GM21717 (cell line): ENCODE measurements around the gene EYS.

Experiments
- ATAC-seq: cut with Tn5 transposase; IDR thresholded peaks from one replicate; pipeline ENCODE4 v1.9.1; 2021; ENCODE audit warnings: mild to moderate bottlenecking, moderate library complexity; ENCODE audit not compliant: unreplicated experiment

EYS gene

GRCh38 chr6:65707126-65707826 lies at the start of gene EYS:
Gene EYS (minus strand): TSS chr6:65707226. CDS start chr6:65495410, 211,816 bp downstream.
- no peak for ATAC-seq

GRCh38 chr6:65746302-65746701 lies 39.3 kb upstream of the EYS start:
- no peak for ATAC-seq

GRCh38 chr6:65745614-65746013 lies 38.6 kb upstream of the EYS start:
- no peak for ATAC-seq

GRCh38 chr6:65728879-65729479 lies 22.0 kb upstream of the EYS start:
- no peak for ATAC-seq

- no peak for ATAC-seq
Measured at GRCh38 chr6:65719101-65719500, 12.1 kb upstream of the EYS start.

GRCh38 chr6:65711531-65711930 lies 4.5 kb upstream of the EYS start:
- no peak for ATAC-seq

- ATAC-seq: no peak
Measured at GRCh38 chr6:65709099-65709830, 2.2 kb upstream of the EYS start.

GRCh38 chr6:65708162-65708561 lies 1.1 kb upstream of the EYS start:
- ATAC-seq: no peak

- ATAC-seq: no peak
Measured at GRCh38 chr6:65706436-65706835, 590 bp downstream of the EYS start.

- no peak for ATAC-seq
Measured at GRCh38 chr6:65701325-65701724, 5.7 kb downstream of the EYS start.

GRCh38 chr6:65700561-65700960 lies 6.5 kb downstream of the EYS start:
- no peak for ATAC-seq

- ATAC-seq: no peak
Measured at GRCh38 chr6:65692109-65692508, 14.9 kb downstream of the EYS start.

- ATAC-seq: no peak
Measured at GRCh38 chr6:65680232-65680631, 26.8 kb downstream of the EYS start.

- no peak for ATAC-seq
Measured at GRCh38 chr6:65671922-65672321, 35.1 kb downstream of the EYS start.

- no peak for ATAC-seq
Measured at GRCh38 chr6:65667916-65668656, 38.9 kb downstream of the EYS start.

- ATAC-seq: no peak
Measured at GRCh38 chr6:65650086-65650485, 56.9 kb downstream of the EYS start.

GRCh38 chr6:65649392-65649791 lies 57.6 kb downstream of the EYS start:
- ATAC-seq: no peak

GRCh38 chr6:65646544-65646943 lies 60.5 kb downstream of the EYS start:
- no peak for ATAC-seq

- ATAC-seq: no peak
Measured at GRCh38 chr6:65642776-65643175, 64.2 kb downstream of the EYS start.

- ATAC-seq: no peak
Measured at GRCh38 chr6:65638047-65638831, 68.8 kb downstream of the EYS start.
